Mucosa of gallbladder (tissue), 1 donor: Measurements from ENCODE around the gene ERC2. TPM values are rescaled to one million over a fixed set of nuclear protein-coding genes. Genes with fewer than 3 reads are reported as not detected.

Experiments
- DNase-seq: peaks from one replicate; pipeline ENCODE4 v3.0.0-alpha.2; 2020; ENCODE audit warnings: low spot score
- total RNA-seq: library from RNA; stranded (reverse); gene quantifications from one replicate; pipeline ENCODE4 v1.2.1, GENCODE V29; 2021
- donor health status: DM: no; HTN: no; CAD: no.

Gene ERC2
- total RNA-seq, 1 donor from 2014 or later = 4.2 TPM

DNA sequence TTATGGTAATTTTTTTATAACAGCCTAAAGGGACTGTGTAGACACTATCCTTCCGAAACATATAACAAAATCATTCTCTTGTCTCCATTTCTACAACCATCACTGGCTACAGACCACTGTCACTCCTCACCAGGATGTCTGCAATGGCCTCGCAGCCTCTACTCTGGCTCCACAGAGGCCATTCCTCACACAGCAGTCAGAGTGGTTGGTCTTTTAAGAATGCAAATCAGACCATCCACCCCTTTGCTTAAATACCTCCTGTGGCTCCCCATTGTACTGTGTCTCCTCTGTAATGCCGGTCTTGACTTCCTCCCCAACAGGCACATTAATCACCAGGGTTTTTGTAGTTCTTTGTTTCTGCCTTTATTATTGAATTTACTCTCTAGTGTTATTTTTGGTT is 344.8 kb downstream of the ERC2 start:
- DNase-seq = no peak

DNA sequence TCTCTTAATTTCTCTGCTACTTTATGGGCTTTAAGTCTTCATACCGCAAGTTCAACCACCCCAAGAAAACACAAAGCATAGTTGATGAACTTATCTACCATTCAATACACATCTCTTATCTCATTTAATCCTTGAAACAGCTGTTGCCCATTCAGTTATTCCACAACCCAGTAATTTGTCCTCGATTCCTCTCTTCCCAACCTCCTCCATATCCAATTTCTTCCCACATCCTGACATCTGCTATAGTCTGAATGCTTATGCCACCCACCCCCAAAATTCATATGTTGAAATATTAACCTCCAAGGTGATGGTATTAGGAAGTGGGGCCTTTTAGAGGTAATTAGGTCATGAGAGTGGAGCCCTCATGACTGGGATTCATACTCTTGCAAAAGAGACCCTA is 345.4 kb downstream of the ERC2 start:
- no peak for DNase-seq

DNA sequence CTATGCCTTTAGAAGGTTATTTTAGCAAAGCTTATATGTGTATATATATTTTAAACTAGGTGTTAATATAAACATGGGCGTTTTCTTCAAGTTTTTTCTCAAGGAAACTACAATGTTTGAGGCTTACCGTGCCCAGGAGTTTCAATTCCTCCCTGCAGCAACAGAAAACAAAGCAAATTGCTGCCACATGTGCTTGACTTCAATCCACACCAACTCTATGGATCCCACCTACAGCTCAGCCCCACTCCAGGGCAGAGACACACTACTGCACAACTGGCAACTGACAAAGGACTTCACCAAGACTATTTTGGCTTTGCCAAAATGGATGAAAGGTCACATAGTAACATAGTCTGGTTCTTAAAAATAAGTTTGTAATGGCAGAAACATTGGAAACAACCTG is 346.6 kb downstream of the ERC2 start:
- DNase-seq = no peak

DNA sequence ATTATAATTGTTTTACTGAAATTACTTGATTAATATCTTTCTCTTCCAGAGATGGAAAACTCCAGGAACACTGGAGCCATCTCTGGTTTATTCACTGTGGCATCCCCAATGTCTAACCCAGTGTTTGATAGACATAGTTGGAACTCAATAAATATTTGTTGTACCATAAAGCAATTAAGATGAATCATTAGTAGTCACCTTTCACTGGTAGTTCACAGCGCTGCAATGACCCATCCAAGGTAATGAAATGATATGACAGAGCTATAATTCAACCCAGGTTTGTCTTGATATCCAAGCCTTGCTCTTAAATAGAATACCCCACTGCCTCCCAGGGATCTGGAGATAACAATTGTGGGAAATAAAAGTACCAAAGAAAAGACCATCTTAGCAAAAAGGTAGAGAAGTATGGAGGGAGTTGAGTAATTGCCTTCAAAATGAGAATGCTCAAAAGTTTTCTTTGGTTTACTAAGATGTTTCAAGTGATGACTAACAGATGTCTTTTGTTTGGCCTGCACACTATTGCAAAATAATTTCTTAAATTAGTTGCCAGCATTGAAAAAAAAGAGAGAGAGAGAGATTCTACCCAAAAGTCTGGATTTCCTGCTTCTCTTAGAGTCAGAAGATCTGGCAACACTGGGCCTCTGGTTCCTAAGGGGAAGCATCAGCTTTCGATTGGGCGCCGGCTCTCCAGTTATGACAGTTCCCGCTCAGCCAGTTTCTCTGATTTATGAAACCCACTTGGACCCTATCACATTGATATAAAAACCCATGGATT is 348.5 kb downstream of the ERC2 start:
- DNase-seq = peak; percentile 11

DNA sequence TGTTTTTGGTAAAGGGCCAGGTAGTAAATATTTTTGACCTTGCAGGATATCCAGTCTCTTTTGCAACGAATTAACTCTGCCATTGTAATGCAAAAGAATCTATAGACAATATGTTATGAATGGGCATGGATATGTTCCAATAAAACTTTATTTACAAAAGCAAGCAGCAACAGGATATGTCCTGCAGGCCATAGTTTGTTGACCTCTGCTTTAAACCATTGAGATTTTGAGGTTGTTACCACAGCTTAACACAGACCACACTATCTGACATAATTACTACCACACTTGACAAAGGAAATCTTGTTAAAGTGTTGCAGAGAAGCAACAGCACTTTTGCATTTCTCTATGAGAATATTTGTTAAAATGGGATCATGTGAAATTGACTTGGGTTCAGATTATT is 349.3 kb downstream of the ERC2 start:
- no peak for DNase-seq

DNA sequence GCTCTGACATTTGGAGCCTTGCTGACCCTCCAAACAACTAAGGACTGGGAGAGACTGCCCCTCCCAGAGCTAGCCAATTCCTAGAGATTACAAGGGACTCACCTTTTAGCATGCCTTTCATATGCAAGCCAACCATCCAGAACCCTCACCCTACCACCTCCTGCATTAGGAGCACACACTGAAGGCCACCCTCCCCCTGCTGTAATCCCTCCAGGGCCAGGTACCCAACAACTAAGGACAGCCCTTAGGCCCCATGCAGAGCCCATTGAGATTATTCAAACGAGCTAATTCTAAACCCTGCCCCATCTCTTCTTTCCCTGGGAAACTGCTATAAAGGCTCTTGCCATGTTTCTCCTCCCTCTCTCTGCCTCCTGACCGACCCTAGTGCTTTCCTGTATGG is 352.6 kb downstream of the ERC2 start:
- DNase-seq = no peak

DNA sequence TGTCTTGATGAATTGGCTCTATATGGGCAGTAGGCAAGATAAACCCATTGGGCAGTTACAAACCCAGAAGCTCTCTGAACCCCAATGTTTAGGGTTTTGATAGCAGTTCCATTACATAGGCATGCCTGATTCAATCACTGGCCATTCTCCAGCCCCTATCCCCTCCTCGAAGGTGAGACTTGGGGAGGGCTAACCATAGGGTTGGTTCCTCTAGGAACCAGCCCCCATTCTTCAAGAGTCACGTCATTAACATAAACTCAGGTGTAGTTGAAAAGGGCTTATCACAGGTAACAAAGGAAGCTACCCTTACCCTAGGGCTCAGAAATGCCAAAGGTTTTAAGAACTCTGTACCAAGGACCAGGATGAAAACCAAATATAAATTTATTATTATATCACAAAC is 353.1 kb downstream of the ERC2 start:
- no peak for DNase-seq

DNA sequence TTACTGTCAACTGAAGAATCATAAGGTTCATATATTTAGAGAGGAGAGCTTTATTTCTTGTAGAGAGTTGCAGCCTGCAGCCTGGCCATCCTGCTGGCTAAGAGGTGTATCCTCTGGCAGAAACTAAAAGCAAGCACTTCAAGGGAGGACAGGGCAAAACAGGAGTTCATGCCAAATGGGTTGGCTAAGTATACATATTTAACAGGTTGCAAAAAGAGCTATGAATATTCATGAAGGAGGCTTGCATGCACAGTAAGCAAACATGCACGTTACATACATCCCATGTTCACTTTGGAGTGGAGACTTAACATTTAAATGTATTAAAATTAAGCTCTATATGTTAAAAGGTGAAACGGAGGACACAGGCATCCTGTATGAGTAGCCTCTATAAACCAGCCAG is 354.4 kb downstream of the ERC2 start:
- DNase-seq = no peak

DNA sequence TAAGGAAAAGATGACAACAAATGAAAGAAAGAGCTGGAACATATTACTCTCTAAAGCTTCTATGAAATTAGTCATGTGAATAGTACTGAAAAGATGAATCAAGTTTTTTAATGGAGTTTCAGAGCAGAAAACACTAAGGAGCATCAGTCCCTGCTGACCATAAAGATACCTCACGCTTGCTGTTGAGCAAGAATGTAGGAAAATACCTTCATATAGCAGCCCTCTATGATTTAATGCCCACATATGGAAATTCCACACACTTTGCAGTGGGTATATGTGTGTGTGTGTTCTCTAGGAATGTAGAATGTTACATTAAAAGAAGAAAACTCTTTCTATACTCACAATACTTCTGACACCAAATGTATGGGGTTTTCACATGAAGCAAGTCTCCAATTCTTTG is 355.0 kb downstream of the ERC2 start:
- no peak for DNase-seq

DNA sequence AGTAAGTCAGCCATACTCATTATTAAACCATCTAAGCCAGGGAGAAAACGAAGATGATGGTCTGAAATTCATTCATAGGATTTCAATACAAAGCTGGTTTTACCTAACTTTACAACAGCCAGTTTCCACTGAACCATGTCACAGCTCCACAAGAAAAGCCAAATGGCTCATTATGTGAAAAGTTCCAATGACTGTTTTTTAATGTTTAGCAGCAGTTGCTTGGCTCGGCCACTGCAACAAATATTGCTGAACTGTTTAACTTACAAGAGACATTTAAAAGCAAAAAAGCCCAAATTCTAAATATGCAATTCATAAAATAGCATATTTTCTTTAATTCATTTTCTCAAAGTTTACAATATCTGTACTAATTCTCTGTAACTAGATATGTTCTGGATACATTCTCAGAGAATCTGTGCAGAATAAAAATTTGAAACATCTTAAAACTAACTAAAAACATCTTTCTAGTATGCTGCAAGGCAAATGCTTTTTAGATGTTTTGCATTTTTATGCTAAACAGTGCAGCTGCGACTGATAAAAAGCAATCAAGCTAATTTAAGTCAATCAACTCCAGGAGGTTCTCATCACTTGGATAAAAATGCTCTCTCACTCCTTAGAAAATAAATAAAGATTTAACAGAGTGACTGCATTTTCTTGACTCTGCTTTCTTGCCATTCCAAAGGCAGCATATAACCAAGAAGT is 356.5 kb downstream of the ERC2 start:
- DNase-seq = no peak

DNA sequence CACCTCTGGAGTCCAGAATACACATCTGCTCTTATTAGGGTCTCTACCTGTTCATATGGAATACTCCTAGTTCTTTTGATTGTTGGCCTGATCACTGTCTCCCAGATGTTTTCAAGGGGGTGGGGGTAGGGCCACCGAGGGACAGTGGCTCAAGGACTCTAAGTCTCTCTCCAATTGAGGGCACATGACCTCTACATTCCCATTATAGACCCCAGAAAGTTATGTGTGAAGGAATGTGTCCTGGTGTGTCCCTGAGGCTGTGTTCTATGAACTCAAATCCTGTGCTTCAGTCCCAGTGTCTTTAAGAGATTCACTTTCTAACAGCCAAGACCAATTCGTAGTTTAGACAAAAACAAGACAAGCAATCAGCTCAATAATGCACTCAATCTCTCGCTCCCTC is 357.4 kb downstream of the ERC2 start:
- DNase-seq = no peak

DNA sequence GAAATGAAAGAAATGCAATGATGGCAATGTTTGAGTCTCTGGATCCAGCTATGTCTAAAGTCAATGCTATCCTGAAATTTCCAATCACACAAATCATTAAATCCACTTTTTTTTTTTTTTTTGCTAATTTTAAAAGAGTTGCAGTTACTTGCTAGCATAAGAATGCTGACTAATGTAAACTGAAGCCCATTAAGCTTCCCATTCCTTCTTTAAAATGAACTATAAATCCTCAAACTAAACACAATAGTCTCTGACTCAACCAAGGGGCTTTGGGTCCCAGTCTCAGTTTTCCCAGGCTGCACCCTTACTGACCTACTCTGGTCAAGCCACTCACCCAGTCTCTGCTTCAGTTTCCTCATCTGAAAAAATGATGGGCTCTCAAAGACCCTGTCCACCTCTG is 361.1 kb downstream of the ERC2 start:
- no peak for DNase-seq

DNA sequence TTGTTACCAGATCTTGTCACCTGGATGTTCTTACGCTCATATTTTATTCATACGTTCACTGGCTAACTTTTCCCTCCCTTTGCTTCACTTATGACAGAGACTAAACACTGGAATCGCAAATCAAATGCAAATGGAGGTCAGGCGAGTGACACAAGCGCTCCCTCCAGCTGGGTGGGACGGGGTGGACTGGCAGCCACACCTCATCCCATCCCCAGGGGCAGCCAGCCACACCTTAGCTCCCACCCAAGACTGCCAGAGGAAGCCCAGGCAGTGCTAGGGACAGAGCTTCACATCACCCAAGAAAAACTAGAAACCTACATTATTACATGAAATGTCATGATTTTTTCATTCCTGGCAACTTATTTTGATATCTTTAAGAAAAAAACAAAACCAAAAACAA is 366.2 kb downstream of the ERC2 start:
- DNase-seq = no peak

DNA sequence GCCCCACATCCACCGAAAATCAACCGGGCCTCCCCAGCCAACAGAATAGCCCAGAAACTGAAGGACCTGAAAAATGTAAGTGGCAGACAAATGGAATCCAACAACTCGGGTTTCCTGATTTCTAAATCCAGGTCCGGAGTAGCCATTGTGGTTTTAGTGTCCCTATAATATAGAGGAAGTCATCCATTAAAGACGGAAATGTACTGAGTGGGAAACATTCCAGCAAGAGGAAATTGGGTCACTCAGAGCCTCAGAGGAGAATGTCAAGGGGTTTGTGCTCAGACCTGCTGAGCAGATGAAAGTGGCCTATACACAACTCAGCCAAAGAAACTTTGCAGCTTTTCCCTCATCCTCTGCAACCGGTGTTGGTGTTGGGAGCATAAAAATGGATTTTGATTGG is 366.7 kb downstream of the ERC2 start:
- DNase-seq = no peak

DNA sequence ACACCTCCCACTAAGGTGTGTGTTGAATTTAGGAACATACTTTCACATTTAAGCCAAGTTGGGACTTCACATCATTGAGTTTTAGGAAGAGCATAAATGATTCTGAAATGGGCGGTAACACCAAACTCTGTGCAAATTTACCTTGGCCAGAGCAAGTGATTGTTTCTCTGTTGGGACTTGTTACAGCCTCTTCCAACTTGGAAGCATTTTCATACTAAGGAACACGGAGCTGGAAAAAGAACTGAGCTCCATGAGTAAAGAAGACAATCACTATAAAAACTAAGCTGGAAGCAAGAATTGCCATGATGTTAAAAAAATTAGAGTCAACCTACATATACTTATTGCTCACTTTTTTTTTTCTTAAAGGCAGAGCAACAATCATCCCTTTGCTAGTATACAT is 371.3 kb downstream of the ERC2 start:
- no peak for DNase-seq

DNA sequence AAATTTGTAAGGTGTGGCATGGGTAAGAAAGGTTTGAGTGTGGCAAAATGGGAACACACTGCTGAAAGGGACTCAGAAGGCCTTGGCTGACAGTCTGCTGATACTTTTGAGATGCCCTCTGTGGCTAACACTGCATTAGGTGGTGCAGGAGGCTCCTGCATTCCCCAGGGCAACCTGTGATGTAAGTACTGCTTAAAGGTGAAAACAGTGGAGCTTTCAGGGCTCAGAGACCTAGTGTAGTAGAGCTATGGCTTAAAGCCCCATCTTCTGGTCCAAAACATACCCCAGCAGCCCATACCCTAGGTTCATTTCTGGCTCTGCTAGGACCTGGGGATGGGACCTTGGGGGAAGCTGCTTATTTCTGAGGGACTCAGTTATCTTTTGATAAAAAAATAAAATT is 374.1 kb downstream of the ERC2 start:
- DNase-seq = no peak

DNA sequence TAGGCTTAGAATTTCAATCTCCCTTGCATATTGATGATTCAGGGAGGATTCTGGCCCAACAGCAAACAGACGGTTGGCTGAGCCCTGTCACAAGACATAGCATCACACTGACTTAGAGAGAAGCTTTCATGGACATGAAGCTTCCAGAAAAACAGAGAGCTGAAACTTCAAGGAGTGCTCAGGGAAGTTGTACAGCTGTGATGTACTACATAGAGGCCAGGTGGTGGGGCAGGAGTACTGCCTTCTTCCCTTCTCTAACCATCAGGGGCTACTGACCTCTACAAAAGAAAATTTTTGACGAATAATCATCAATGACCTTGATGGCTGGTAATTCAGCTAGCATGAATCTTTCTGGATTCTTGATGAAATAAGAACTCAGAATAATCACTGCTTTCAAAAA is 378.5 kb downstream of the ERC2 start:
- DNase-seq = no peak

DNA sequence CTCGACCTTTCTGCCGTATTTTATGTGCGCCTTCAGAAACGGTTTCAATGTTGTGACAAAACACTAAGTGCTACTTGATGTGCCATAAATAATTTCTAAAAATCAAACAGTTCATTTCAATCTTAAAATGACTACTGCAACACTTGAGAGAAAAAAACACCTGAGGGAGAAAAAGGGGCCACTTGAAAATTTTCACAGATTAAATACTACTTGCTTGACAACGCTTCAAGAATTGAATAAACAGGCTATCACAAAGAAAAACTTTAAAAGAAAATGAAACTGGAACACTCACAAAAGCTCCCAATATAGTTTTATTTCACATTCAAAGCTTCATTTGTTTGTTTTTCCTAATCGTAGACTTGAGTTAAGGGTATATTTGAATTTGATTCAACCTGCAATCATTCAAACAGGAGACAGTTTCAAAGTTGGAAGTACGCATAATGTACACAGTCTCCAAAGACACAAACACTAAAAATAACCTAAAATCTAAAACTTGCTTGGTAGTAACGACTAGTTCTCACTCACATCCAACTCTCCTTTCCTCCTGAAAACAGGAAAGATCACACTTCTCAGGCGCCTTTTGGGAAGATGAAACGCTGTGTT is 380.7 kb downstream of the ERC2 start:
- no peak for DNase-seq

DNA sequence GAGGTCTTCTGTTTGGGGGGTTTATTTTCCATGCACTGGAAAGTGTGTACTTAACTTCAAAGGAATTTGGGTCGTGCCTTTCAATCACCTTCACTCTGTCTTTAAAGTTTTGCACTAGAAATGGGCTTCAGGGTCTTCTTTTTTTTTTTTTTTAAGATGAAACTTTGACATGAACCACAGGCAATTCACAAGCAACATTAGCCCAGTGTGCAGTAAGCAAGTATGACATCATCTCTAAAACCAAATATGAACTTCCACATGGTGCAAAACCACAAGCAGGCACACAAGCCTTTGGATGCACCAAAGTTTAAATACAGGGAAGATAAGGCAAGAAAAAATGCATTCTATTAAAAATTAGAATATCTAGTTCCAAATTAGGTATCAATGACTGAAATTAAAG is 381.9 kb downstream of the ERC2 start:
- DNase-seq = no peak

DNA sequence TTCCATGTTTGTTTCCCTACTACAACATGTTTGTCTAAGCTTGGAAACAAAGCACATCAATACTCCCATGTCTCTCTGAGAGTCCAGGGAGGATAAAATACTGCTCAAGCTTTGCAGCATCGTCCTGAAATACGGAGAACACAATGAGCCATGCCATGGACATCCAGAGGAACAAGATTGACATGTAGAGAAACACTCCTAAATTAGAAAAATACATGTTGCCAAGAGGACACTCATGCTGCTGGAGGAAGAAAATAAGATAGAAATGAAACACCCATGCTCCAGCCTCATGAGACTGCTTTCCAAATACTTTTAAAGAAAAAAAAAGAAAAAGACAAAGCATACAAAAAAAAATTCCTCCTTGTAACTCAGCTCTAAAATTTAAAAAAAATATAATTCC is 387.0 kb downstream of the ERC2 start:
- no peak for DNase-seq

DNA sequence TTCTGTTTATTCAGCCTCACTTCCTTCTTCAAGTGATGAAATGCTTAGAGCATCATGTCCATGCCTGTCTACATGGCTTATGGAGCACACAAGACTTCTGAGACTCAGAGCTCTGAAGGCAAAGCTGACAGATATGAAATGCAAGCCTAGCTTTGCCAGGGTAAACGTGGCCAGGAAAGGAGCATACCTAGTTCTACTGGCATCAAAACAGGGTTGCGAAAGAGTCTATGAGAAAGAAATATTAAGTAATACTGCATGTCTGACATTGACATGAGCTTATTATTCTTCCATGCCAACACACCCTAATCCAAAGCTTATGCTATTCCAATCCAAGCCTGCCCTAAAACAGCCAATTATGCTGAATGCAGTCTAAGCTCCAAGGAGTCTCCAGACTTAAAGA is 391.5 kb downstream of the ERC2 start:
- DNase-seq = no peak

DNA sequence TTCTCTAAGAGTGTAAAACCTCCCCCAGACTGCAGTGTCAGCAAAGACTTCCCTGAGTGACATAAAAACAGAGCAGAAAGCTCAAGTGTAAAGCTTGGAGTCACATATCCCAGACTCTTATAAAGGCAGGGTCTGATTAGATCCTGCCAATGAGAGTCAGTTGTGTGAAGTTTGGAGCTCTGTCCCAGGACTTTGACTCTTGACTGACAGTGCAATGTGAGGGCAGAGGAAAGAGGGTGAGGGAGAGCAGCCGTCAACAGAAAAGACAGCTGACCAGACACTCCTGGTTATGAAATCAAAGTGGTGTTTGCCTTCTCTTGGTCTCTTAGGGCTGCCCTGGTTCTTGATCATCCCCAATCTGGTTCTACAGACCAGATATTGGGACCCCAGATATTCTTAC is 393.2 kb downstream of the ERC2 start:
- DNase-seq = no peak

DNA sequence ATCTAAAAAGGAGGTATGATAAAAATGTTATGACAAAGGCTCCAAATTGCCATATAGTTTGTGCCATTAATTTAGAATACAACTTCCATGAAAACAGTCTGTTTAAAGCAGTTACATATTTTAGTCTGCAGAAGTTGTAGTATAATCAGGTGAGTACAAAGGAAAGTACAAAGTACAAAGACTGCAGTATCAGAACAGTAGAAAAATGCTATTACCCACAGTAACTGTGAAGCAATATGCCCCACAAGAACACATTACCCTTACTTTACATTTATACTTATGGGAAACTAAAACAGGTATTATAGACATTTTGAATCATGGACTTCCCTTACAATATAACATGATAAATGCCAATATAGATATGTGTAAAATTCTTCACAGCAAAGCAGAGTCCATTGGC is 398.5 kb downstream of the ERC2 start:
- no peak for DNase-seq
